Ectodermal cell (in vitro differentiated cells): Measurements from ENCODE around the gene ANGPTL2.

Source experiments
- H3K27ac ChIP-seq: 2 replicates; pipeline ENCODE4 v1.7.0; 2013; ENCODE audit warnings: mild to moderate bottlenecking, low read depth, low read length; ENCODE audit not compliant: insufficient read depth, poor library complexity, severe bottlenecking
- H3K27me3 ChIP-seq: 2 replicates; pipeline ENCODE4 v1.7.0; 2013; ENCODE audit warnings: mild to moderate bottlenecking, low read length; ENCODE audit not compliant: insufficient read depth, control insufficient read depth, poor library complexity, severe bottlenecking
- H3K36me3 ChIP-seq: one replicate; pipeline ENCODE4 v1.7.0; 2013; ENCODE audit warnings: low read length; ENCODE audit not compliant: control insufficient read depth, insufficient read depth
- H3K4me1 ChIP-seq: one replicate; pipeline ENCODE4 v1.7.0; 2013; ENCODE audit warnings: low read length; ENCODE audit not compliant: control insufficient read depth, insufficient read depth
- H3K4me3 ChIP-seq: 2 replicates; pipeline ENCODE4 v1.7.0; 2013; ENCODE audit warnings: low read depth, low read length, control low read depth; ENCODE audit not compliant: insufficient read depth
- H3K9me3 ChIP-seq: 2 replicates; pipeline ENCODE4 v1.7.0; 2013; ENCODE audit warnings: mild to moderate bottlenecking, low read length, moderate library complexity; ENCODE audit not compliant: control insufficient read depth
- WGBS, 2 experiments: methylation state at CpG; one replicate each; pipeline ENCODE4 v1.1.7; 2013; ENCODE audit warnings: missing lambda C conversion rate in 2 of 2; 5-methylcytosine and 5-hydroxymethylcytosine counted together

The ANGPTL2 gene

DNA sequence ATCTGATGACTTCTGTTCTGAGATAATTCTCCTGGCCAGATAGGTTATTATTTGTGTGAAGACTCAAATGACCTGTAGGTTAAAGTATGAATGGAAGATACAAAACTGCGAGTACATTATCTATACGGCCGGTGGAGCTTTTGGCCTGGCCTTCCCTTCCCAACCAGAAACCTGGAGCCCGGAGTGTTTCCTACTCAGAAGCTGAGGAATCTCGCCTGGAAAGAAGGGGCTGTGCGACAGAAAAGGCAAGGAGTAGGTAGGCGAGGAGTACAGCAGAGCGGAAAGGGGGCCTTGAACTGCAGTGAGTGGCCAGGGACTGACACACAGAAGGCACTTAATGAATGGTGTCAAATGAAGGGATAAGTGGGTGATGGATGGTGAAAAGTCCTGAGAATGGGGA lies 34.6 kb downstream of the ANGPTL2 start:
- H3K4me1 ChIP-seq, result no peaks in the 10 kb centered on the region
- 93 to 95% methylated on average over 8 of the region's 8 CpGs for WGBS, 2 experiments
- H3K9me3 ChIP-seq, result no peaks in the 10 kb centered on the region
- H3K27ac ChIP-seq, result no peak overlapping the region
- no peaks in the 10 kb centered on the region for H3K27me3 ChIP-seq
- no peak overlapping the region for H3K4me3 ChIP-seq
- no peaks in the 10 kb centered on the region for H3K36me3 ChIP-seq

DNA sequence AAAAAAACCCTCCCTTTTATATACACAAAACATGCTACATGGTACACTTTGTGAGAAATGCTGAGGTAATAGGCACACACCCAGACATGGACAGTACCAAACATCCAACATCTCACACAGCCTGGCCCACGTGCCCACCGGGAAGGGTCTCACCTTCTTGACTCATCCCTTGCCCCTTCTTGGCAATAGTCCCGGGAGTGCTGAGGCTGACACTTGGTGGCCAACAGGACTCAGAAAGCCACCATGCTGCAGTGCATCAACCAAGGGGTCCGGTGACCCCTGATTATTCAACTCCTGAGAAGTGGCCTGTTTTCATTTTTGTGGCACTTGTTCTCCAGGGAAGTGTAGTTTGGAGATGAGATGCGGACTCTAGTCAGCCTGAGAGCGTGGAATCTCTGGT lies 35.0 kb downstream of the ANGPTL2 start:
- H3K4me3 ChIP-seq, result no peak overlapping the region
- H3K27ac ChIP-seq, result no peak overlapping the region
- WGBS, 2 experiments, result 95 to 96% methylated on average over 6 of the region's 6 CpGs
- no peaks in the 10 kb centered on the region for H3K9me3 ChIP-seq
- H3K27me3 ChIP-seq, result no peaks in the 10 kb centered on the region
- no peaks in the 10 kb centered on the region for H3K36me3 ChIP-seq
- H3K4me1 ChIP-seq, result no peaks in the 10 kb centered on the region

DNA sequence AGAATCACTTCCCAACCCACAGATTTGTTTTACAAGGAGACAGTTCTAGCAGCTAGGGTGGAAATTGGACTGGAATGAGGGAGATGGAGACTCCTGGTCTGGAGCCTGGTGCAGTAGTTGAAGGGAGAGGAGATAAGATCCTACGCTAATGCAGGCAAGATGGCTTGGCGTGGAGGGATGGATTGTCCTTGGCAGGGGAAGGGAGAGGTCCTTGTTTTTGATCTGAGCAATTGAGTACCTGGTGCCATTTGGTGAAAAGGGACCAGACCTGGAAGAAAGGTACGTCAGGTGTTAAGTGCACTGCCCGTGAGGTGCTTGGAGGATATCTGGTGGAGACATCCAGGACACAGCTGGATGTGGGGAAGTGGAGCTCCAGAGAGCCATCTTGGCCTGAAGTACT lies 35.7 kb downstream of the ANGPTL2 start:
- no peak overlapping the region for H3K4me3 ChIP-seq
- no peaks in the 10 kb centered on the region for H3K36me3 ChIP-seq
- WGBS, 2 experiments, result 94 to 97% methylated on average over 4 of the region's 4 CpGs
- no peaks in the 10 kb centered on the region for H3K9me3 ChIP-seq
- no peaks in the 10 kb centered on the region for H3K4me1 ChIP-seq
- H3K27ac ChIP-seq, result no peak overlapping the region
- no peaks in the 10 kb centered on the region for H3K27me3 ChIP-seq

GRCh38 chr9:127085186-127085585 lies 37.2 kb downstream of the ANGPTL2 start:
- Histone ChIP-seq H3K27ac (no peak overlapping the region), H3K9me3 (no peaks in the 10 kb centered on the region), H3K36me3 (no peaks in the 10 kb centered on the region), H3K4me3 (no peak overlapping the region), H3K4me1 (no peaks in the 10 kb centered on the region), H3K27me3 (no peaks in the 10 kb centered on the region)
- WGBS, 2 experiments, result 96% methylated on average over 2 of the region's 2 CpGs

GRCh38 chr9:127084076-127085039 lies 38.1 kb downstream of the ANGPTL2 start:
- H3K27ac ChIP-seq, result no peak overlapping the region
- no peaks in the 10 kb centered on the region for H3K36me3 ChIP-seq
- H3K9me3 ChIP-seq, result no peaks in the 10 kb centered on the region
- H3K4me3 ChIP-seq, result no peak overlapping the region
- no peaks in the 10 kb centered on the region for H3K4me1 ChIP-seq
- WGBS, 2 experiments, result 93% methylated on average over 12 of the region's 12 CpGs
- H3K27me3 ChIP-seq, result no peaks in the 10 kb centered on the region

DNA sequence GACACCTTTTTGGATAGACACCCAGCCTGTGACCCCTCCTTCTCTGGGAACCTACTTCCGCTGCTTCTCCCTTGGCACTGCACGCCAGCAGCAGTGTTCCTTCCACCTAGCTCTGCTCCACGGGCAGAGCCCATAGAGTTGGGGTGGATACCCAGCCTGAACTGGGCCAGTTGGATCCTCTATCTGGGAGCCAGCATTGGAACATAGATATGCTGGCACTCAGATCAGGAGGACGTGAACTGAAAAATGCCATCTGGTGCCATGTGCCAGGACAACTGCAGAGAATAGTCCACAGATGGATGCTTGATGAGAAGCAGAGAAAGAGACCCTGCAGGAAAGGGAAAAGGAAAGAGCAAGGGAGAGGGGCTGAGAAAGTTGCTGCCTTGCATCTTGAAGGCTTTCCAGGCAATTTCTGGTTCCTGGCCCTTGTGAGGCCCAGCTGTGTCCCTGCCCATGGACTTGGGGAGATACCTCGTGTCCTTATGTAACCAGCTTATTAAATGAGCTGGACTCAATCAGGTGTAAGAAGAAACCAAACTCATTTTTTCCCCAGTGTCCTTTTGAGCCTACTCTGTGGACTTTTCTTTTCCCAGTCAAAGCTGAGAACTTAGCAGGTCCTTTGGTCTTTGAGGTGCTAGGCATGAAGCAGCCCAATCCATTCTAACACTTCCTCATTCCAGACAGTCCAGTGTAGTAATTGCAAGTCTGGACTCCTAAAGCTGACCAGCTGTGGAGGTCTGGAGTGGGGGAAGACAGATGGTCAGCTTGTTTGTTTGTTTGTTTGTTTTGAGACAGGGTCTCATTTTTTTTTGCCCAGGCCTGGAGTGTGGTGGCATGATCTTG lies 39.1 kb downstream of the ANGPTL2 start:
- WGBS, 2 experiments, result 93 to 94% methylated on average over 5 of the region's 5 CpGs
- Histone ChIP-seq H3K9me3 (no peaks in the 10 kb centered on the region), H3K4me3 (no peak overlapping the region), H3K4me1 (no peaks in the 10 kb centered on the region), H3K27me3 (no peaks in the 10 kb centered on the region), H3K27ac (no peak overlapping the region), H3K36me3 (no peaks in the 10 kb centered on the region)

DNA sequence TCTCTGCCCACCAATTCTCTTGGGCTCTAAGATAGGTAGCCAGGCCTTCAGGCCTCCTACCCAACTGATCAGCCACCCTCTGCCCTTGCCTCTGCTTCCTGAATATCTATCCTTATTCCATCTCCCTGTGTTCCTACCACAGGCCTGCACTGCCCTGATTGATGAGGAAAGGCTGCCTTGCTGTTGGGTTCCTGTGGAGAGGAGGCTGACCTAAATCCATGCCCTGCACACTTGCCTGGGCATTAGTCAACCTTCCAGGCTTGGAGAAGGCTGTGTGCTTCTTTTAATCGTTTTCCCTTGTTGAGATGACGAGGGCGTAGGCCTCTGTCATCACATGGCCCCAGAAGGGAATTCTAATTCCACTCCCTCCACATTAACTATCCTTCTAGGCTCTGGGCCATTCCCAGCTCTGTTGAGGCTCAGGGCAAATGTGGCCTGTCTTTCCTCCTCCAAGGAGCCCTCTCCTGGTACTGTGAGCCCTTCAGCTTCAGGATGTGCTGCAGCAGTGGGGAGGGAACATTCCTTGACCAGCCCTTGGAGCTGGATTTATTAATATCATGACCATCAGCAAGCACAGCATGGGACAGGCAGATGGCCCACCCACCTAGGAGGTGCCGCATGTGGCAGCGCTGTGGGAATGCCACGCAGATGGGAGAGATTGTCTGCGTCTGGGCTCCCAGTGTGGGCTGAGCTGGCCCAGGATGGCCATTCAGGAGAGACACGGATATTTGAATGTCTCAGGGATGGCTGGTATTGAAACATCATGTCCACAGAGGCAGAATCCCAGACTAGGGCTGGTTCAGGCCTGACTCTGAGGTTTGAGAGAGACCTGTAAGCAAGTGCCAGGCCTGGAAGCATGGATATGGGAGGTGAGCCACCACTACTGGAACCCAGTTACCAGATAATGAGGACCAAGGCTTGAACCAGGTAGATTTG lies 40.9 kb downstream of the ANGPTL2 start:
- H3K4me1 ChIP-seq, result peaks cover 3% of the 10 kb centered on the region
- no peaks in the 10 kb centered on the region for H3K9me3 ChIP-seq
- H3K4me3 ChIP-seq, result no peak overlapping the region
- no peaks in the 10 kb centered on the region for H3K27me3 ChIP-seq
- WGBS, 2 experiments, result 91 to 94% methylated on average over 8 of the region's 8 CpGs
- no peak overlapping the region for H3K27ac ChIP-seq
- H3K36me3 ChIP-seq, result no peaks in the 10 kb centered on the region

GRCh38 chr9:127079446-127080140 lies 42.8 kb downstream of the ANGPTL2 start:
- Histone ChIP-seq H3K4me3 (no peak overlapping the region), H3K9me3 (no peaks in the 10 kb centered on the region), H3K27me3 (no peaks in the 10 kb centered on the region), H3K36me3 (no peaks in the 10 kb centered on the region), H3K4me1 (peaks cover 14% of the 10 kb centered on the region), H3K27ac (no peak overlapping the region)
- 92 to 97% methylated on average over 8 of the region's 8 CpGs for WGBS, 2 experiments

- 98% methylated on average over 1 of the region's 1 CpG for WGBS, 2 experiments
- no peak overlapping the region for H3K27ac ChIP-seq
- H3K4me1 ChIP-seq, result peaks cover 14% of the 10 kb centered on the region
- H3K27me3 ChIP-seq, result no peaks in the 10 kb centered on the region
- no peak overlapping the region for H3K4me3 ChIP-seq
- no peaks in the 10 kb centered on the region for H3K9me3 ChIP-seq
- H3K36me3 ChIP-seq, result no peaks in the 10 kb centered on the region
Measured at GRCh38 chr9:127078988-127079387, 43.4 kb downstream of the ANGPTL2 start.
